WTC11 (cell line): Measurements from ENCODE around the gene PHLDA3. TPM values are rescaled to one million over a fixed set of nuclear protein-coding genes. Genes with fewer than 3 reads are reported as not detected.
A peak's percentile ranks its signal among the peaks of the same experiment; 100 is the strongest.

Source experiments
- ATAC-seq: fragments of 200-7000 bp; cut with Tn5 transposase; 2 replicates; pipeline ENCODE4 v1.10.0; 2021; ENCODE audit warnings: mild to moderate bottlenecking, moderate library complexity
- CTCF ChIA-PET: fragments of 300-600 bp; sonication (Branson Sonifier 250); formaldehyde crosslinking; loops from one replicate; lab custom pipeline; 2021; ENCODE audit warnings: antibody characterized with exemption; lab: Charles Lee
- POLR2A ChIA-PET: fragments of 350-600 bp; sonication (Branson Sonifier 250); formaldehyde crosslinking; loops from one replicate; lab custom pipeline; 2021; ENCODE audit warnings: antibody characterized with exemption; lab: Charles Lee
- DNase-seq: peaks from one replicate; pipeline ENCODE4 v3.0.0; 2021; ENCODE audit warnings: low spot score
- H3K27ac Mint-ChIP-seq: 2 replicates; pipeline ENCODE4 v1.8.0; 2021; ENCODE audit warnings: mixed read lengths
- H3K27me3 Mint-ChIP-seq: 2 replicates; pipeline ENCODE4 v1.8.0; 2021; ENCODE audit warnings: low read depth, mild to moderate bottlenecking, moderate library complexity, mixed read lengths
- H3K36me3 Mint-ChIP-seq: 2 replicates; pipeline ENCODE4 v1.8.0; 2021; ENCODE audit warnings: mixed read lengths
- H3K4me1 Mint-ChIP-seq: 2 replicates; pipeline ENCODE4 v1.8.0; 2022; ENCODE audit warnings: mixed read lengths
- H3K4me3 Mint-ChIP-seq: 2 replicates; pipeline ENCODE4 v1.8.0; 2021; ENCODE audit warnings: mild to moderate bottlenecking, moderate library complexity, mixed read lengths
- H3K9me3 Mint-ChIP-seq: 2 replicates; pipeline ENCODE4 v1.8.0; 2021; ENCODE audit warnings: mixed read lengths
- AR ChIP-seq: fragments of 250-450 bp; sonication (Bioruptor Pico); IDR thresholded peaks from 2 replicates; pipeline ENCODE4 v1.9.0; 2021; ENCODE audit warnings: mild to moderate bottlenecking
- CTCF ChIP-seq: fragments of 200-600 bp; IDR thresholded peaks from 2 replicates; pipeline ENCODE4 v1.8.0; 2022; ENCODE audit warnings: antibody characterized with exemption
- GRHL2 ChIP-seq: fragments of 250-450 bp; sonication (Bioruptor Pico); IDR thresholded peaks from 2 replicates; pipeline ENCODE4 v1.8.0; 2022; ENCODE audit warnings: mild to moderate bottlenecking, moderate library complexity; ENCODE audit not compliant: insufficient replicate concordance, severe bottlenecking
- OVOL2 ChIP-seq: fragments of 250-450 bp; sonication (Bioruptor Pico); IDR thresholded peaks from 2 replicates; pipeline ENCODE4 v1.9.0; 2021; ENCODE audit warnings: mild to moderate bottlenecking, borderline replicate concordance
- SP1 ChIP-seq: sonication (generic); formaldehyde crosslinking; conservative IDR thresholded peaks from 2 replicates; pipeline ENCODE4 v1.8.1; 2022; ENCODE audit warnings: missing genetic modification reagents
- ZBTB21 ChIP-seq: sonication (generic); formaldehyde crosslinking; IDR thresholded peaks from 2 replicates; pipeline ENCODE4 v1.8.1; 2023; ENCODE audit warnings: mild to moderate bottlenecking, missing genetic modification reagents, borderline replicate concordance
- ZNF219 ChIP-seq: sonication (generic); formaldehyde crosslinking; IDR thresholded peaks from 2 replicates; pipeline ENCODE4 v1.8.0; 2023; ENCODE audit warnings: missing genetic modification reagents, mild to moderate bottlenecking, borderline replicate concordance
- ZNF396 ChIP-seq: fragments of 250-450 bp; sonication (Bioruptor Pico); IDR thresholded peaks from 2 replicates; pipeline ENCODE4 v1.8.0; 2021; ENCODE audit warnings: mild to moderate bottlenecking, moderate library complexity, borderline replicate concordance
- ZNF423 ChIP-seq: fragments of 250-450 bp; sonication (Bioruptor Pico); IDR thresholded peaks from 2 replicates; pipeline ENCODE4 v2.1.2; 2022; ENCODE audit warnings: mild to moderate bottlenecking, moderate library complexity
- total RNA-seq: library from RNA; stranded (reverse); gene quantifications from 3 replicates; pipeline ENCODE4 v1.2.3, GENCODE V29; 2021
- TF ChIP-seq, protein P1 (sequence below): sonication (generic); formaldehyde crosslinking; IDR thresholded peaks from 2 replicates; pipeline ENCODE4 v1.8.1; 2023; ENCODE audit warnings: mild to moderate bottlenecking, missing genetic modification reagents
- TF ChIP-seq, protein P2 (sequence below): sonication (generic); formaldehyde crosslinking; IDR thresholded peaks from 2 replicates; pipeline ENCODE4 v1.8.0; 2022; ENCODE audit warnings: missing genetic modification reagents

The PHLDA3 gene
- total RNA-seq, 1 experiment from 2014 or later = 95.1 TPM

GRCh38 chr1:201513498-201514243 lies 44.7 kb upstream of the PHLDA3 start:
- no peaks in the 10 kb centered on the region for H3K9me3 Mint-ChIP-seq
- H3K36me3 Mint-ChIP-seq = no peaks in the 10 kb centered on the region
- ChIA-PET CTCF (interaction anchor here (0.5 to 7.2 kb wide), 86 partner anchors 8 to 599 kb away, joined by 3 to 390 read pairs (median 6); partner anchors contain the start of genes IPO9, NAV1, PHLDA3 and PKP1), POLR2A (interaction anchor here (2.3 to 2.9 kb wide), 2 partner anchors 11 to 32 kb away, joined by 24 to 36 read pairs; no protein-coding TSS in a partner anchor)
- DNase-seq (no peak), ATAC-seq (no peak)
- H3K27me3 Mint-ChIP-seq = peaks cover 8% of the 10 kb centered on the region
- no peak overlapping the region for H3K4me3 Mint-ChIP-seq
- H3K27ac Mint-ChIP-seq = no peak overlapping the region
- H3K4me1 Mint-ChIP-seq = peaks cover 28% of the 10 kb centered on the region
- no peak for TF ChIP-seq CTCF
- no peak for TF ChIP-seq OVOL2 (CRISPR knock-in tag)
- TF ChIP-seq, protein P1, sequence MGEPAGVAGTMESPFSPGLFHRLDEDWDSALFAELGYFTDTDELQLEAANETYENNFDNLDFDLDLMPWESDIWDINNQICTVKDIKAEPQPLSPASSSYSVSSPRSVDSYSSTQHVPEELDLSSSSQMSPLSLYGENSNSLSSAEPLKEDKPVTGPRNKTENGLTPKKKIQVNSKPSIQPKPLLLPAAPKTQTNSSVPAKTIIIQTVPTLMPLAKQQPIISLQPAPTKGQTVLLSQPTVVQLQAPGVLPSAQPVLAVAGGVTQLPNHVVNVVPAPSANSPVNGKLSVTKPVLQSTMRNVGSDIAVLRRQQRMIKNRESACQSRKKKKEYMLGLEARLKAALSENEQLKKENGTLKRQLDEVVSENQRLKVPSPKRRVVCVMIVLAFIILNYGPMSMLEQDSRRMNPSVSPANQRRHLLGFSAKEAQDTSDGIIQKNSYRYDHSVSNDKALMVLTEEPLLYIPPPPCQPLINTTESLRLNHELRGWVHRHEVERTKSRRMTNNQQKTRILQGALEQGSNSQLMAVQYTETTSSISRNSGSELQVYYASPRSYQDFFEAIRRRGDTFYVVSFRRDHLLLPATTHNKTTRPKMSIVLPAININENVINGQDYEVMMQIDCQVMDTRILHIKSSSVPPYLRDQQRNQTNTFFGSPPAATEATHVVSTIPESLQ = no peak
- TF ChIP-seq, protein P2, sequence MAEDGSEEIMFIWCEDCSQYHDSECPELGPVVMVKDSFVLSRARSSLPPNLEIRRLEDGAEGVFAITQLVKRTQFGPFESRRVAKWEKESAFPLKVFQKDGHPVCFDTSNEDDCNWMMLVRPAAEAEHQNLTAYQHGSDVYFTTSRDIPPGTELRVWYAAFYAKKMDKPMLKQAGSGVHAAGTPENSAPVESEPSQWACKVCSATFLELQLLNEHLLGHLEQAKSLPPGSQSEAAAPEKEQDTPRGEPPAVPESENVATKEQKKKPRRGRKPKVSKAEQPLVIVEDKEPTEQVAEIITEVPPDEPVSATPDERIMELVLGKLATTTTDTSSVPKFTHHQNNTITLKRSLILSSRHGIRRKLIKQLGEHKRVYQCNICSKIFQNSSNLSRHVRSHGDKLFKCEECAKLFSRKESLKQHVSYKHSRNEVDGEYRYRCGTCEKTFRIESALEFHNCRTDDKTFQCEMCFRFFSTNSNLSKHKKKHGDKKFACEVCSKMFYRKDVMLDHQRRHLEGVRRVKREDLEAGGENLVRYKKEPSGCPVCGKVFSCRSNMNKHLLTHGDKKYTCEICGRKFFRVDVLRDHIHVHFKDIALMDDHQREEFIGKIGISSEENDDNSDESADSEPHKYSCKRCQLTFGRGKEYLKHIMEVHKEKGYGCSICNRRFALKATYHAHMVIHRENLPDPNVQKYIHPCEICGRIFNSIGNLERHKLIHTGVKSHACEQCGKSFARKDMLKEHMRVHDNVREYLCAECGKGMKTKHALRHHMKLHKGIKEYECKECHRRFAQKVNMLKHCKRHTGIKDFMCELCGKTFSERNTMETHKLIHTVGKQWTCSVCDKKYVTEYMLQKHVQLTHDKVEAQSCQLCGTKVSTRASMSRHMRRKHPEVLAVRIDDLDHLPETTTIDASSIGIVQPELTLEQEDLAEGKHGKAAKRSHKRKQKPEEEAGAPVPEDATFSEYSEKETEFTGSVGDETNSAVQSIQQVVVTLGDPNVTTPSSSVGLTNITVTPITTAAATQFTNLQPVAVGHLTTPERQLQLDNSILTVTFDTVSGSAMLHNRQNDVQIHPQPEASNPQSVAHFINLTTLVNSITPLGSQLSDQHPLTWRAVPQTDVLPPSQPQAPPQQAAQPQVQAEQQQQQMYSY (CRISPR knock-in tag) = no peak
- TF ChIP-seq ZNF219 (CRISPR knock-in tag) = no peak
- TF ChIP-seq ZNF423 (CRISPR knock-in tag) = no peak
- TF ChIP-seq ZBTB21 = no peak
- TF ChIP-seq, all 79 proteins: peak for 0

- peak; percentile 81 for ATAC-seq
- TF ChIP-seq GRHL2 (CRISPR knock-in tag) (no peak), SP1 (CRISPR knock-in tag) (no peak), ZNF396 (no peak), AR (no peak)
- TF ChIP-seq, protein P2 (CRISPR knock-in tag) = peak; percentile 35; the same call in 1 of the 2 replicates
- Mint-ChIP-seq H3K36me3 (no peaks in the 10 kb centered on the region), H3K4me1 (peaks cover 25% of the 10 kb centered on the region), H3K4me3 (0 out of 2 replicates have a peak overlapping the region, but pooled peaks have one; percentile 29), H3K27me3 (peaks cover 25% of the 10 kb centered on the region), H3K9me3 (no peaks in the 10 kb centered on the region), H3K27ac (peak overlapping the region; percentile 78; the same call in 1 of the 2 replicates)
- CTCF ChIA-PET = interaction anchor here (0.6 to 7.2 kb wide), 60 partner anchors 10 to 705 kb away, joined by 3 to 390 read pairs (median 7); partner anchors contain the start of genes IPO9, NAV1, PHLDA3 and PKP1
- peak; percentile 69 for DNase-seq
- POLR2A ChIA-PET = interaction anchor here (0.7 to 2.9 kb wide), 4 partner anchors 9 to 208 kb away, joined by 4 to 36 read pairs (median 16); no protein-coding TSS in a partner anchor
Observed at GRCh38 chr1:201511941-201512539, 43.1 kb upstream of the PHLDA3 start.
